Chondrocyte (in vitro differentiated cells): ENCODE results near the gene MN1. TPM values are rescaled to one million over a fixed set of nuclear protein-coding genes. Genes with fewer than 3 reads are reported as not detected.

Source experiments
- DNase-seq: peaks from one replicate; pipeline ENCODE4 v3.0.0; 2021; ENCODE audit warnings: mixed read lengths, low spot score
- H3K27ac Mint-ChIP-seq: one replicate; pipeline ENCODE4 v1.8.0; 2021; ENCODE audit warnings: mild to moderate bottlenecking, moderate library complexity, mixed read lengths; ENCODE audit not compliant: unreplicated experiment
- H3K27me3 Mint-ChIP-seq: 2 replicates; pipeline ENCODE4 v1.8.0; 2021; ENCODE audit warnings: low read depth, mixed read lengths
- H3K36me3 Mint-ChIP-seq: 2 replicates; pipeline ENCODE4 v1.8.0; 2021; ENCODE audit warnings: low read depth, mixed read lengths
- H3K4me1 Mint-ChIP-seq: 2 replicates; pipeline ENCODE4 v1.8.0; 2021; ENCODE audit warnings: low read depth, mild to moderate bottlenecking, mixed read lengths
- H3K4me3 Mint-ChIP-seq: one replicate; pipeline ENCODE4 v1.8.0; 2021; ENCODE audit warnings: mild to moderate bottlenecking, moderate library complexity, mixed read lengths; ENCODE audit not compliant: unreplicated experiment
- H3K9me3 Mint-ChIP-seq: 2 replicates; pipeline ENCODE4 v1.8.0; 2021; ENCODE audit warnings: low read depth, mixed read lengths
- total RNA-seq: library from RNA; stranded (reverse); gene quantifications from 3 replicates; pipeline ENCODE4 v1.2.1, GENCODE V29; 2021
- TF ChIP-seq, protein P1 (sequence below): fragments of 200-600 bp; sonication (generic); IDR thresholded peaks from 2 replicates; pipeline ENCODE4 v1.5.0; 2021; ENCODE audit warnings: antibody characterized with exemption, mild to moderate bottlenecking, moderate library complexity

Gene MN1
- total RNA-seq, 1 donor from 2014 or later, result 119 TPM

DNA sequence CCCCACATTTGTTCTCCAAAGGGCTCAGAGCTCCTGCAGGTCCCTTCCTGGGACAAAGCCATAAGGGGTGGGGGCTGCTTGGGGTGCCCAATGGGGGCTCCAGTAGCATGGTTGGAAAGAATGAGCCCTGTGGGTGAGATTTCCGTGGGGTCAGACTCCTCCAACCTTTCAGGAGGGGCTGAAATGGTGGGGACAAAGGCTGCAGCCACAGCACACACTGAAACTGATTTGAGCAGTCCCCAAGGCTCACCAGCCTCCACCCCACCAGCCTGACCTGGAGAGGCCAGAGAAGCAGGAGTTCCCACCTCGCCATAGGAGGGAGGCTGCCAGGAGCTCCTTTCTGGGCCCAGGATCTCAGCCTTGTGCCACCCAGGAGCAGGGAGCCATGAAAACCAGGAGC, 69.2 kb downstream of the MN1 start:
- no peaks in the 10 kb centered on the region for H3K27me3 Mint-ChIP-seq

DNA sequence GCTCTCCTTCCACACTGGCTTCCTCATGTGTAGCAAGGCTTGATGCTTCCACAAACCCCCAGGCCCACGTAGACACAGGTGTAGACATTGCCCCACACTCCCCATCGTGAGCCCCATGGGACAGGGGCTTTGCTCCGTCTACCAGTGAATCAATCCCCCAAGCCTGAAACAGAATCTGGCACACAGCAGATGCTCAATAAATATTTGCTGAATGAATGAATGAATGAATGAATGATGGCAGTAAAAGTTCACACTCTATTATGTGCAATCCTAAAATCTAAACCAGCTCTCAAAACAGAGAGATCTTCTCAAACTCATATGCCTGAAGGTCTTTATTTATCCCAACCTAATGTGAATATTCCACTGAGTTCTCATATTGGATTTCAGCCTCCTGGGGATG, 69.9 kb downstream of the MN1 start:
- Mint-ChIP-seq H3K9me3 (no peaks in the 10 kb centered on the region), H3K4me3 (no peak overlapping the region), H3K27me3 (no peaks in the 10 kb centered on the region), H3K36me3 (no peaks in the 10 kb centered on the region), H3K27ac (no peak overlapping the region), H3K4me1 (peaks cover 33% of the 10 kb centered on the region)
- TF ChIP-seq, protein P1, sequence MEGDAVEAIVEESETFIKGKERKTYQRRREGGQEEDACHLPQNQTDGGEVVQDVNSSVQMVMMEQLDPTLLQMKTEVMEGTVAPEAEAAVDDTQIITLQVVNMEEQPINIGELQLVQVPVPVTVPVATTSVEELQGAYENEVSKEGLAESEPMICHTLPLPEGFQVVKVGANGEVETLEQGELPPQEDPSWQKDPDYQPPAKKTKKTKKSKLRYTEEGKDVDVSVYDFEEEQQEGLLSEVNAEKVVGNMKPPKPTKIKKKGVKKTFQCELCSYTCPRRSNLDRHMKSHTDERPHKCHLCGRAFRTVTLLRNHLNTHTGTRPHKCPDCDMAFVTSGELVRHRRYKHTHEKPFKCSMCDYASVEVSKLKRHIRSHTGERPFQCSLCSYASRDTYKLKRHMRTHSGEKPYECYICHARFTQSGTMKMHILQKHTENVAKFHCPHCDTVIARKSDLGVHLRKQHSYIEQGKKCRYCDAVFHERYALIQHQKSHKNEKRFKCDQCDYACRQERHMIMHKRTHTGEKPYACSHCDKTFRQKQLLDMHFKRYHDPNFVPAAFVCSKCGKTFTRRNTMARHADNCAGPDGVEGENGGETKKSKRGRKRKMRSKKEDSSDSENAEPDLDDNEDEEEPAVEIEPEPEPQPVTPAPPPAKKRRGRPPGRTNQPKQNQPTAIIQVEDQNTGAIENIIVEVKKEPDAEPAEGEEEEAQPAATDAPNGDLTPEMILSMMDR, result no peak
- no peak for DNase-seq

More for the DNA sequence above, 69.2 kb downstream of the MN1 start:
- Mint-ChIP-seq H3K4me1 (peaks cover 25% of the 10 kb centered on the region), H3K9me3 (peaks cover 3% of the 10 kb centered on the region), H3K27ac (no peak overlapping the region), H3K36me3 (peaks cover under 1% of the 10 kb centered on the region), H3K4me3 (no peak overlapping the region)
- TF ChIP-seq, protein P1, result no peak
- DNase-seq, result no peak

DNA sequence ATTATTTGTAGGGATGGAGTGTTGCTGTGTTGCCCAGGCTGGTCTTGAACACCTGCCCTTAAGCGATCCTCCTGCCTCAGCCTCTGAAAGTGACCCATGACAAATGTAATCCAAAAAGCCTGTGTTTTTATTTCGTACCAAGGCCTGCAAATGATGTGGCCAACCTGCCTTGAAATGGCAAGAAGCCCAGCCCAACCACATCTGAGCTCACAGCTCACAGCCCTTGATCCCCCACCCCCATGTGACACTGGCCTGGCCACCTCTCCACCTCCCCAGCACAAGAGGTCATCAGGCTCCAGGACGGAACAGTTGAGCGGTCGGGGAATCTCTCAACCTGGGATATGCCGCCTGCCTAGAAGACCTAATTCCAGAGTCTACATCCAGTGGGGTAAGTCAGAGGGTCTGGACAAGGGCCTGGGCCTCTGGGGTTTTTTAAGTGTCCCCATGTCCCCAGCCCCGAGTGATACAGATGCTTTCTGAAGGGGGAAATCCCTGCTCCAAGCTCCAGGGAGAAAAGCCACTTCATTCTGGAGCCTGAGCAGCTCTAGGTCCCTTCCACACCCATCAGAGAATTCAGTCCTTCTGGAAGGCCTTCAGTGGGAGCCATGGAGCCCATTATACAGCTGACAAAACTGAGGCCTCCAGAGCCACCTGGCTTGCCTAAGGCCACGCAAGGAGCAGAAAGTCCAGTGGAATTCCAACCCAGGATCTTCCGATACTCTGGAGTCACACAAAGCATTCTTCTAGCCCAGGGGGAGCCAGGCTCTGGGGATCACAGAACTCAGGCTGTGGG, 70.7 kb downstream of the MN1 start:
- no peak overlapping the region for H3K27ac Mint-ChIP-seq
- H3K27me3 Mint-ChIP-seq, result no peaks in the 10 kb centered on the region
- no peak for DNase-seq
- no peaks in the 10 kb centered on the region for H3K36me3 Mint-ChIP-seq
- TF ChIP-seq, protein P1, result no peak
- H3K4me3 Mint-ChIP-seq, result no peak overlapping the region
- H3K9me3 Mint-ChIP-seq, result no peaks in the 10 kb centered on the region
- H3K4me1 Mint-ChIP-seq, result peaks cover 41% of the 10 kb centered on the region

DNA sequence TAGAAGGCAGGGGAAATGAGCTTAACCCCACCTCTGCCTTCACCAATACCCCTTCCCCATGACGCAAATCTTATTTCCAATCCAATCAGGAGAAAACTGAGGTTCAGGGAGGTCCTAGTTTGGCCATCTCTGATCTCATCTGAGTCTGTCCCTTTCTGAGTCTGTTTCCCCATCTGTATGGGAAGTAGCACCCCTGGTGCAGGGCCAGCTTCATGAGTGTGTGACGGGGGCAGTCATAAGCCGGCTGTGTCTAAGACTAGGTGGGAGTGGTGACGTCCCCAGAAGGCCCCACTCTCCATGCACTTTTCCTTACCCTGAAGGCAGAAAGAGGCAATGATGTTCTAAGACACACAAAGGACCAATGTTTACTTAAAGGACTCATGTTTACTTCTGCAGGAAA, 72.3 kb downstream of the MN1 start:
- H3K4me1 Mint-ChIP-seq, result peaks cover 56% of the 10 kb centered on the region
- TF ChIP-seq, protein P1, result no peak
- H3K27ac Mint-ChIP-seq, result peak overlapping the region; percentile 29

DNA sequence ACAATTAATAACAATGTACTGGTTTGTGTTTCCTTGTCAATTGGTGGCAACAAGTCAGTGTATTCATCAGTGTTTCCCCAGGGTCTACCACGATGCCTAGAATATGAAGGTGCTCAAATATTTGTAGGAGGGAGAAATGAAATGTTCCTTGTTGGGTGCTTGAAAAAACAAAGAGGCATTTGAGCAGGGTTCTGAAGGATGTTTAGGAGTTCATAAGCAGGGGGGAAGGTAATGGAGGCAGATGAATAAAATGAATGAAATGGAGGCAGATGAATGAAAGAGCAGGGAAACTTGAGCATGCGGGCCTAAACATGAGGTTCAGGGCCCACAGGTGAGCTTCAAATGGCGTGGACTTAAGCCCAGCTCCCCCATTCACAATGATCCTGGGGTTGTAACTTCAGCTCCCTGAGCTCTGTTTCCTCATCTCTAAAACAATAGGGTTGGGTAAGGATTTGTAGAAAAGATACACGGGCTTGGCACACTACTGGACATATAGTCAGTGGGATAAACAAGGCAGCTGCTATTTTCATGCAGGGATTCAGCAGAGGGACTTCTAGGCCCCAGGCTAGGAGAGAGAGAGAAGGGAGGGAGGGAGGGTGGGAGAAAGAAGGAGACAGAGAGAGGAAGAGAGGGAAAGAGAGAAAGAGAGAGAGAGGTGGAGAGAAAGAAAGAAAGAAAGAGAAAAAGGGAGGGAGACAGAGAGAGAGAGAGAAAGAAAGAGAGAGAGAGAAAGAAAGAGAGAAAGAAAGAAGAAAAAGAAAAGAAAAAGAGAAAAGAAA, 73.7 kb downstream of the MN1 start:
- peak overlapping the region; percentile 91 for H3K27ac Mint-ChIP-seq
- no peaks in the 10 kb centered on the region for H3K27me3 Mint-ChIP-seq
- peaks cover 3% of the 10 kb centered on the region for H3K9me3 Mint-ChIP-seq
- DNase-seq, result no peak
- peaks cover 65% of the 10 kb centered on the region for H3K4me1 Mint-ChIP-seq
- no peak overlapping the region for H3K4me3 Mint-ChIP-seq
- H3K36me3 Mint-ChIP-seq, result no peaks in the 10 kb centered on the region
- TF ChIP-seq, protein P1, result no peak

More for the DNA sequence above, 72.3 kb downstream of the MN1 start:
- no peaks in the 10 kb centered on the region for H3K36me3 Mint-ChIP-seq
- H3K4me3 Mint-ChIP-seq, result no peak overlapping the region
- no peak for DNase-seq
- H3K9me3 Mint-ChIP-seq, result peaks cover 3% of the 10 kb centered on the region
- H3K27me3 Mint-ChIP-seq, result no peaks in the 10 kb centered on the region
